Activated T-helper 1 cell treated with anti-CD3 and anti-CD28 coated beads, Interleukin-12 subunit alpha, Interleukin-12 subunit beta, Interleukin-2, Interleukin-4 antibody, amounts not matched to agents 30 ng/mL and 10 ng/mL and 1 ng/mL, durations not matched to agents 14 hours and 24 hours and 36 hours (primary cell): ENCODE data around the gene LUM. TPM values are rescaled to one million over a fixed set of nuclear protein-coding genes. Genes with fewer than 3 reads are reported as not detected.

Source experiments
- DNase-seq: peaks from one replicate; pipeline ENCODE4 v3.0.0; 2021; ENCODE audit warnings: low spot score
- H3K27ac Mint-ChIP-seq: one replicate; pipeline ENCODE4 v1.8.0; 2021; ENCODE audit warnings: mild to moderate bottlenecking, mixed read lengths
- H3K27me3 Mint-ChIP-seq: one replicate; pipeline ENCODE4 v1.8.0; 2022; ENCODE audit warnings: mild to moderate bottlenecking, moderate library complexity, mixed read lengths; ENCODE audit not compliant: insufficient read depth
- H3K36me3 Mint-ChIP-seq: one replicate; pipeline ENCODE4 v1.8.0; 2021; ENCODE audit warnings: low read depth, mixed read lengths
- H3K4me1 Mint-ChIP-seq: one replicate; pipeline ENCODE4 v1.8.0; 2021; ENCODE audit warnings: low read depth, mixed read lengths
- H3K4me3 Mint-ChIP-seq: one replicate; pipeline ENCODE4 v1.8.0; 2021; ENCODE audit warnings: mild to moderate bottlenecking, moderate library complexity, mixed read lengths
- H3K9me3 Mint-ChIP-seq: one replicate; pipeline ENCODE4 v1.8.0; 2021; ENCODE audit warnings: mixed read lengths
- intact Hi-C: fragments of 100-400 bp; cut with micrococcal nuclease; formaldehyde crosslinking; loops from one replicate; pipeline ENCODE4 v1.15.1; 2024
- total RNA-seq: library from RNA; stranded (reverse); gene quantifications from 2 replicates; pipeline ENCODE4 v1.2.3, GENCODE V29; 2022

Gene LUM
- total RNA-seq, 1 donor from 2014 or later: not detected

GRCh38 chr12:91127751-91128150, 16.5 kb upstream of the LUM start:
- H3K9me3 Mint-ChIP-seq: no peaks in the 10 kb centered on the region
- peaks cover 2% of the 10 kb centered on the region for H3K27me3 Mint-ChIP-seq
- DNase-seq: no peak
- intact Hi-C loops: no loop called here
- H3K27ac Mint-ChIP-seq: no peak overlapping the region
- no peak overlapping the region for H3K4me3 Mint-ChIP-seq
- no peaks in the 10 kb centered on the region for H3K4me1 Mint-ChIP-seq
- H3K36me3 Mint-ChIP-seq: no peaks in the 10 kb centered on the region

GRCh38 chr12:91127306-91127705, 16.0 kb upstream of the LUM start:
- H3K4me1 Mint-ChIP-seq: no peaks in the 10 kb centered on the region

GRCh38 chr12:91126516-91126915, 15.2 kb upstream of the LUM start:
- H3K4me3 Mint-ChIP-seq: no peak overlapping the region
- no peaks in the 10 kb centered on the region for H3K9me3 Mint-ChIP-seq
- H3K27me3 Mint-ChIP-seq: no peaks in the 10 kb centered on the region
- no peak overlapping the region for H3K27ac Mint-ChIP-seq
- no peaks in the 10 kb centered on the region for H3K4me1 Mint-ChIP-seq
- intact Hi-C loops: no loop called here
- DNase-seq: no peak
- no peaks in the 10 kb centered on the region for H3K36me3 Mint-ChIP-seq

More at GRCh38 chr12:91127306-91127705, 16.0 kb upstream of the LUM start:
- no peak overlapping the region for H3K27ac Mint-ChIP-seq
- no peaks in the 10 kb centered on the region for H3K9me3 Mint-ChIP-seq
- intact Hi-C loops: no loop called here
- no peak overlapping the region for H3K4me3 Mint-ChIP-seq
- H3K27me3 Mint-ChIP-seq: peaks cover 2% of the 10 kb centered on the region
- H3K36me3 Mint-ChIP-seq: no peaks in the 10 kb centered on the region
- no peak for DNase-seq

GRCh38 chr12:91123236-91123916, 12.1 kb upstream of the LUM start:
- Mint-ChIP-seq H3K27me3 (no peaks in the 10 kb centered on the region), H3K9me3 (no peaks in the 10 kb centered on the region), H3K4me1 (no peaks in the 10 kb centered on the region), H3K27ac (no peak overlapping the region), H3K36me3 (no peaks in the 10 kb centered on the region), H3K4me3 (no peak overlapping the region)
- DNase-seq: no peak
- intact Hi-C loops: no loop called here

GRCh38 chr12:91120781-91121180, 9.5 kb upstream of the LUM start:
- Mint-ChIP-seq H3K9me3 (no peaks in the 10 kb centered on the region), H3K4me1 (no peaks in the 10 kb centered on the region), H3K27ac (no peak overlapping the region), H3K36me3 (no peaks in the 10 kb centered on the region), H3K27me3 (no peaks in the 10 kb centered on the region), H3K4me3 (no peak overlapping the region)
- DNase-seq: no peak
- intact Hi-C loops: no loop called here

GRCh38 chr12:91119089-91119488, 7.8 kb upstream of the LUM start:
- H3K27me3 Mint-ChIP-seq: no peaks in the 10 kb centered on the region
- intact Hi-C loops: no loop called here
- H3K4me3 Mint-ChIP-seq: no peak overlapping the region
- no peak overlapping the region for H3K27ac Mint-ChIP-seq
- H3K36me3 Mint-ChIP-seq: no peaks in the 10 kb centered on the region
- H3K9me3 Mint-ChIP-seq: no peaks in the 10 kb centered on the region
- DNase-seq: no peak
- no peaks in the 10 kb centered on the region for H3K4me1 Mint-ChIP-seq

- Mint-ChIP-seq H3K4me1 (no peaks in the 10 kb centered on the region), H3K36me3 (no peaks in the 10 kb centered on the region), H3K27ac (no peak overlapping the region), H3K4me3 (no peak overlapping the region), H3K9me3 (no peaks in the 10 kb centered on the region), H3K27me3 (no peaks in the 10 kb centered on the region)
- intact Hi-C loops: no loop called here
- DNase-seq: no peak
These were observed 2.3 kb upstream of the LUM start for GRCh38 chr12:91113621-91114020.

GRCh38 chr12:91110311-91110924, 876 bp downstream of the LUM start:
- no peak for DNase-seq
- Mint-ChIP-seq H3K9me3 (no peaks in the 10 kb centered on the region), H3K4me3 (no peak overlapping the region), H3K27me3 (no peaks in the 10 kb centered on the region), H3K4me1 (no peaks in the 10 kb centered on the region), H3K27ac (no peak overlapping the region), H3K36me3 (no peaks in the 10 kb centered on the region)
- intact Hi-C loops: no loop called here

GRCh38 chr12:91109581-91110310, 1.5 kb downstream of the LUM start:
- Mint-ChIP-seq H3K4me3 (no peak overlapping the region), H3K27me3 (no peaks in the 10 kb centered on the region), H3K4me1 (no peaks in the 10 kb centered on the region)

GRCh38 chr12:91109148-91109564, 2.1 kb downstream of the LUM start:
- Mint-ChIP-seq H3K4me3 (no peak overlapping the region), H3K27me3 (no peaks in the 10 kb centered on the region), H3K4me1 (no peaks in the 10 kb centered on the region), H3K9me3 (no peaks in the 10 kb centered on the region), H3K27ac (no peak overlapping the region), H3K36me3 (no peaks in the 10 kb centered on the region)
- peak; percentile 12 for DNase-seq
- intact Hi-C loops: no loop called here

More at GRCh38 chr12:91109581-91110310, 1.5 kb downstream of the LUM start:
- intact Hi-C loops: no loop called here
- DNase-seq: no peak
- H3K36me3 Mint-ChIP-seq: no peaks in the 10 kb centered on the region
- no peaks in the 10 kb centered on the region for H3K9me3 Mint-ChIP-seq
- H3K27ac Mint-ChIP-seq: no peak overlapping the region

- Mint-ChIP-seq H3K9me3 (no peaks in the 10 kb centered on the region), H3K36me3 (no peaks in the 10 kb centered on the region), H3K4me3 (no peak overlapping the region), H3K4me1 (no peaks in the 10 kb centered on the region), H3K27ac (no peak overlapping the region), H3K27me3 (no peaks in the 10 kb centered on the region)
- no peak for DNase-seq
- intact Hi-C loops: no loop called here
These were observed 3.0 kb downstream of the LUM start for GRCh38 chr12:91108196-91108755.

- Mint-ChIP-seq H3K9me3 (no peaks in the 10 kb centered on the region), H3K4me1 (no peaks in the 10 kb centered on the region), H3K4me3 (no peak overlapping the region), H3K27ac (no peak overlapping the region), H3K27me3 (no peaks in the 10 kb centered on the region), H3K36me3 (no peaks in the 10 kb centered on the region)
- no peak for DNase-seq
- intact Hi-C loops: no loop called here
These were observed 5.0 kb downstream of the LUM start for GRCh38 chr12:91106283-91106682.

- Mint-ChIP-seq H3K27ac (no peak overlapping the region), H3K27me3 (no peaks in the 10 kb centered on the region)
- intact Hi-C loops: no loop called here
These were observed 5.5 kb downstream of the LUM start for GRCh38 chr12:91105807-91106206.

More at GRCh38 chr12:91105807-91106206, 5.5 kb downstream of the LUM start:
- Mint-ChIP-seq H3K36me3 (no peaks in the 10 kb centered on the region), H3K9me3 (no peaks in the 10 kb centered on the region), H3K4me1 (no peaks in the 10 kb centered on the region), H3K4me3 (no peak overlapping the region)
- DNase-seq: no peak
